ENCODE results near the gene MPLKIP. TPM values are rescaled to one million over a fixed set of nuclear protein-coding genes. Genes with fewer than 3 reads are reported as not detected.

The MPLKIP gene
- total RNA-seq, 1 experiment from 2014 or later = 43.8 TPM

DNA sequence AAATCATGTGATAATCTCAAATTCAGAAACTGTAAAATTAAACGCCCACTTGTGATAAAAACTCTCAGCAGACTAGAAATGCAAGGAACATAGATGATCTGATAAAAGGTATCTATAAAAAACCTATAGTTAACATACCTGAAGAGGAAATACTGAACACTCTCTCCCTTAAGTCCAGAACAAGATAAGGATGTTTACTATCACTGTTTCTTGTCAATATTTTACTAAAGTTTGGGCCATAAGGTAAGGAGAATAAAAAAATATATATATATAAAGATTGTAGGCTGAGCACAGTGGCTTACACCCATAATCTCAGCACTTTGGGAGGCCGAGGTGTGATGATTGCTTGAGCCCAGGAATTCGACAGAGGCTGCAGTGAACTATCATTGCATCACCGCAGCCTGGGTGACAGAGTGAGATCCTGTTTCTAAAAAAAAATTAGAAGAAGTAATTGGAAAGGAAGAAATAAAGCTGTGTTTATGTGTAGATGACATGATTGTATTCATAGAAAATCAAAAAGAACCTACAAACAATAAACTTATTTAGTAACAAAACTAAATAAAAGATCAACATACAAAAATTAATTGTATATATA, 28.4 kb downstream of the MPLKIP start:
- no peak for DNase-seq (ENCODE audit: low spot score)
- Histone ChIP-seq H3K27me3 (replicated peaks; ENCODE audit: insufficient read depth, low read depth, low read length, poor library complexity) (no peaks in the 10 kb centered on the region), H3K4me1 (ENCODE audit: insufficient read depth, low read length, poor library complexity, severe bottlenecking) (no peaks in the 10 kb centered on the region), H3K4me3 (ENCODE audit: low read depth, low read length, poor library complexity, severe bottlenecking) (no peak overlapping the region), H3K36me3 (ENCODE audit: insufficient read depth, low read length, poor library complexity, severe bottlenecking) (no peaks in the 10 kb centered on the region), H3K27ac (ENCODE audit: low read depth, low read length, poor library complexity, severe bottlenecking) (no peak overlapping the region), H3K9me3 (ENCODE audit: low read depth, low read length, poor library complexity, severe bottlenecking) (no peaks in the 10 kb centered on the region)
- ChIA-PET CTCF (no interaction called here), POLR2A (ENCODE audit: low non-redundant PET) (no interaction called here)
- TF ChIP-seq EZH2 (IDR thresholded peaks at IDR 0.05; ENCODE audit: borderline replicate concordance, low read depth, low read length, poor library complexity, severe bottlenecking) = no peak
- TF ChIP-seq, protein P1, sequence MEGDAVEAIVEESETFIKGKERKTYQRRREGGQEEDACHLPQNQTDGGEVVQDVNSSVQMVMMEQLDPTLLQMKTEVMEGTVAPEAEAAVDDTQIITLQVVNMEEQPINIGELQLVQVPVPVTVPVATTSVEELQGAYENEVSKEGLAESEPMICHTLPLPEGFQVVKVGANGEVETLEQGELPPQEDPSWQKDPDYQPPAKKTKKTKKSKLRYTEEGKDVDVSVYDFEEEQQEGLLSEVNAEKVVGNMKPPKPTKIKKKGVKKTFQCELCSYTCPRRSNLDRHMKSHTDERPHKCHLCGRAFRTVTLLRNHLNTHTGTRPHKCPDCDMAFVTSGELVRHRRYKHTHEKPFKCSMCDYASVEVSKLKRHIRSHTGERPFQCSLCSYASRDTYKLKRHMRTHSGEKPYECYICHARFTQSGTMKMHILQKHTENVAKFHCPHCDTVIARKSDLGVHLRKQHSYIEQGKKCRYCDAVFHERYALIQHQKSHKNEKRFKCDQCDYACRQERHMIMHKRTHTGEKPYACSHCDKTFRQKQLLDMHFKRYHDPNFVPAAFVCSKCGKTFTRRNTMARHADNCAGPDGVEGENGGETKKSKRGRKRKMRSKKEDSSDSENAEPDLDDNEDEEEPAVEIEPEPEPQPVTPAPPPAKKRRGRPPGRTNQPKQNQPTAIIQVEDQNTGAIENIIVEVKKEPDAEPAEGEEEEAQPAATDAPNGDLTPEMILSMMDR (conservative IDR thresholded peaks at IDR 0.05; ENCODE audit: low read depth, low read length) = no peak
- no TSS peak for BruUV-seq (replicated peaks)
- intact Hi-C loops (cut with micrococcal nuclease; ENCODE audit: unreplicated experiment) = no loop called here

DNA sequence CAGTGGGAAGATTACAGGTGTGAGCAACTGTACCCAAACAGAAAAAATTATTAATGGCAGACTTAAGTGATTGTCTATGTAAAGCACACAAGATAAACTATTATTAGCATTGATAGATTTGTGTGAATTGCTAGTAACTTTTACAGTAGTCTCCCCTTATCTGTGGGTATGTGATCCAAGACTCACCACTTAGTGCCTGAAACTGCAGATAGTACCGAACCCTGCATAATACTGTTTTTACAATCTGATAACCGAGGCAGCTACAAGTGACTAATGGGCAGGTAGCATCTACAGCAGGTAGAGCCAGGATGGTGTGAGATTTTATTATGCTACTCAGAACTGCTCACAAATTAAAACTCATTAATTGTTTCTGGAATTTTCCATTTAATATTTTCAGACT, 31.5 kb downstream of the MPLKIP start:
- DNase-seq (ENCODE audit: low spot score) = no peak
- Histone ChIP-seq H3K27me3 (replicated peaks; ENCODE audit: insufficient read depth, low read depth, low read length, poor library complexity) (no peaks in the 10 kb centered on the region), H3K36me3 (ENCODE audit: insufficient read depth, low read length, poor library complexity, severe bottlenecking) (no peaks in the 10 kb centered on the region), H3K27ac (ENCODE audit: low read depth, low read length, poor library complexity, severe bottlenecking) (no peak overlapping the region), H3K4me1 (ENCODE audit: insufficient read depth, low read length, poor library complexity, severe bottlenecking) (no peaks in the 10 kb centered on the region), H3K9me3 (ENCODE audit: low read depth, low read length, poor library complexity, severe bottlenecking) (no peaks in the 10 kb centered on the region), H3K4me3 (ENCODE audit: low read depth, low read length, poor library complexity, severe bottlenecking) (no peak overlapping the region)
- POLR2A ChIA-PET (ENCODE audit: low non-redundant PET) = no interaction called here
- intact Hi-C loops (cut with micrococcal nuclease; ENCODE audit: unreplicated experiment) = no loop called here
- BruUV-seq (replicated peaks) = no TSS peak
- no peak for TF ChIP-seq EZH2 (IDR thresholded peaks at IDR 0.05; ENCODE audit: borderline replicate concordance, low read depth, low read length, poor library complexity, severe bottlenecking)
- TF ChIP-seq, protein P1 (conservative IDR thresholded peaks at IDR 0.05; ENCODE audit: low read depth, low read length) = no peak
- CTCF ChIA-PET = no interaction called here

DNA sequence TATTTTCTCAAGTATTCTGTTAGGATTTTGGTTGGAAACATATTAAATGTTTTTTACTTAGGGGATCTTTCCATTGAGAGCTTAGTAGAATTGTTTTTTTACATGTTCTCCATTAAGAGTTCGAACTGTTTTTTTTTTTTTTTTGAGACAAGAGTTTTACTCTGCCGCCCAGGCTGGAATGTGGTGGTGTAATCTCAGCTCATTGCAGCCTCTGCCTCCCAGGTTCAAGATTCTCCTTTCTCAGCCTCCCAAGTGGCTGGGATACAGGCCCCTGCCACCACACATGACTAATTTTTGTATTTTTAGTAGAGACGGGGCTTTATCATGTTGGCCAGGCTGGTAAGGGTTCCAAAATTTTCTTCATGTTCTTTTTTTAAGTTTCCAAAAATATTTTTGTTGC, 33.2 kb downstream of the MPLKIP start:
- DNase-seq (ENCODE audit: low spot score) = no peak
- Histone ChIP-seq H3K36me3 (ENCODE audit: insufficient read depth, low read length, poor library complexity, severe bottlenecking) (no peaks in the 10 kb centered on the region), H3K4me3 (ENCODE audit: low read depth, low read length, poor library complexity, severe bottlenecking) (no peak overlapping the region), H3K27me3 (replicated peaks; ENCODE audit: insufficient read depth, low read depth, low read length, poor library complexity) (no peaks in the 10 kb centered on the region), H3K9me3 (ENCODE audit: low read depth, low read length, poor library complexity, severe bottlenecking) (no peaks in the 10 kb centered on the region), H3K4me1 (ENCODE audit: insufficient read depth, low read length, poor library complexity, severe bottlenecking) (peaks cover 6% of the 10 kb centered on the region), H3K27ac (ENCODE audit: low read depth, low read length, poor library complexity, severe bottlenecking) (no peak overlapping the region)
- ChIA-PET POLR2A (ENCODE audit: low non-redundant PET) (no interaction called here), CTCF (no interaction called here)
- no TSS peak for BruUV-seq (replicated peaks)
- no peak for TF ChIP-seq EZH2 (IDR thresholded peaks at IDR 0.05; ENCODE audit: borderline replicate concordance, low read depth, low read length, poor library complexity, severe bottlenecking)
- TF ChIP-seq, protein P1 (conservative IDR thresholded peaks at IDR 0.05; ENCODE audit: low read depth, low read length) = no peak
- intact Hi-C loops (cut with micrococcal nuclease; ENCODE audit: unreplicated experiment) = no loop called here

All from A673 (cell line).